ENCODE data around the gene CEACAM21.
"Not testable (repeated sequence)": the region's sequence is repeated elsewhere in the genome, so short reads cannot be mapped to it uniquely, and the experiment has no call there.

The CEACAM21 gene

GRCh38 chr19:41570179-41570578 lies 5.8 kb upstream of the CEACAM21 start:
- no peaks in the 10 kb centered on the region for H3K4me1 ChIP-seq (ENCODE audit: insufficient read depth, low read length)
- no peak overlapping the region for H3K9ac ChIP-seq (ENCODE audit: low read length)
- no peaks in the 10 kb centered on the region for H3K9me3 ChIP-seq (ENCODE audit: low read length)
- no peak overlapping the region for H3K4me3 ChIP-seq (ENCODE audit: low read depth in 1 of 2, low read length in 2 of 2)
- no peak overlapping the region for H3K27ac ChIP-seq (ENCODE audit: low read depth, low read length)
- no peaks in the 10 kb centered on the region for H3K36me3 ChIP-seq (ENCODE audit: insufficient read depth, low read length)
- peaks cover 14 to 28% of the 10 kb centered on the region in 2 donors for H3K27me3 ChIP-seq (ENCODE audit: control insufficient read depth in 1 of 2, insufficient read depth in 2 of 2, low read length in 2 of 2)

GRCh38 chr19:41570639-41571112 lies 5.3 kb upstream of the CEACAM21 start:
- H3K4me3 ChIP-seq (ENCODE audit: low read depth in 1 of 2, low read length in 2 of 2) = no peak overlapping the region
- H3K36me3 ChIP-seq (ENCODE audit: insufficient read depth, low read length) = no peaks in the 10 kb centered on the region
- H3K9me3 ChIP-seq (ENCODE audit: low read length) = no peaks in the 10 kb centered on the region
- no peaks in the 10 kb centered on the region for H3K4me1 ChIP-seq (ENCODE audit: insufficient read depth, low read length)
- no peak overlapping the region for H3K27ac ChIP-seq (ENCODE audit: low read depth, low read length)
- no peak overlapping the region for H3K9ac ChIP-seq (ENCODE audit: low read length)
- H3K27me3 ChIP-seq (ENCODE audit: control insufficient read depth in 1 of 2, insufficient read depth in 2 of 2, low read length in 2 of 2) = peaks cover 14 to 23% of the 10 kb centered on the region in 2 donors

GRCh38 chr19:41577144-41577830 lies 1.3 kb downstream of the CEACAM21 start:
- Histone ChIP-seq H3K27me3 (ENCODE audit: control insufficient read depth in 1 of 2, insufficient read depth in 2 of 2, low read length in 2 of 2) (peaks cover 0 to 5% of the 10 kb centered on the region in 2 donors), H3K36me3 (ENCODE audit: insufficient read depth, low read length) (no peaks in the 10 kb centered on the region), H3K4me3 (ENCODE audit: low read depth in 1 of 2, low read length in 2 of 2) (no peak overlapping the region), H3K4me1 (ENCODE audit: insufficient read depth, low read length) (no peaks in the 10 kb centered on the region), H3K9ac (ENCODE audit: low read length) (no peak overlapping the region), H3K27ac (ENCODE audit: low read depth, low read length) (no peak overlapping the region), H3K9me3 (ENCODE audit: low read length) (no peaks in the 10 kb centered on the region)

- H3K4me3 ChIP-seq (ENCODE audit: low read depth in 1 of 2, low read length in 2 of 2) = no peak overlapping the region
- no peaks in the 10 kb centered on the region for H3K27me3 ChIP-seq (ENCODE audit: control insufficient read depth in 1 of 2, insufficient read depth in 2 of 2, low read length in 2 of 2)
- H3K9me3 ChIP-seq (ENCODE audit: low read length) = no peaks in the 10 kb centered on the region
Observed at GRCh38 chr19:41577833-41578232, 1.9 kb downstream of the CEACAM21 start.

GRCh38 chr19:41578886-41579285 lies 2.9 kb downstream of the CEACAM21 start:
- Histone ChIP-seq H3K4me3 (ENCODE audit: low read depth in 1 of 2, low read length in 2 of 2) (no peak overlapping the region), H3K4me1 (ENCODE audit: insufficient read depth, low read length) (no peaks in the 10 kb centered on the region), H3K27me3 (ENCODE audit: control insufficient read depth in 1 of 2, insufficient read depth in 2 of 2, low read length in 2 of 2) (no peaks in the 10 kb centered on the region)

More at GRCh38 chr19:41577833-41578232, 1.9 kb downstream of the CEACAM21 start:
- Histone ChIP-seq H3K9ac (ENCODE audit: low read length) (no peak overlapping the region), H3K27ac (ENCODE audit: low read depth, low read length) (no peak overlapping the region), H3K36me3 (ENCODE audit: insufficient read depth, low read length) (no peaks in the 10 kb centered on the region), H3K4me1 (ENCODE audit: insufficient read depth, low read length) (no peaks in the 10 kb centered on the region)

GRCh38 chr19:41581068-41581467 lies 5.1 kb downstream of the CEACAM21 start:
- H3K36me3 ChIP-seq (ENCODE audit: insufficient read depth, low read length); H3K9me3 ChIP-seq (ENCODE audit: low read length); H3K27ac ChIP-seq (ENCODE audit: low read depth, low read length); H3K4me1 ChIP-seq (ENCODE audit: insufficient read depth, low read length); H3K4me3 ChIP-seq (ENCODE audit: low read depth in 1 of 2, low read length in 2 of 2); H3K27me3 ChIP-seq (ENCODE audit: control insufficient read depth in 1 of 2, insufficient read depth in 2 of 2, low read length in 2 of 2); H3K9ac ChIP-seq (ENCODE audit: low read length): not testable (repeated sequence)

More at GRCh38 chr19:41578886-41579285, 2.9 kb downstream of the CEACAM21 start:
- H3K36me3 ChIP-seq (ENCODE audit: insufficient read depth, low read length) = no peaks in the 10 kb centered on the region
- no peak overlapping the region for H3K27ac ChIP-seq (ENCODE audit: low read depth, low read length)
- no peaks in the 10 kb centered on the region for H3K9me3 ChIP-seq (ENCODE audit: low read length)
- no peak overlapping the region for H3K9ac ChIP-seq (ENCODE audit: low read length)

GRCh38 chr19:41582577-41583182 lies 6.7 kb downstream of the CEACAM21 start:
- not testable (repeated sequence) for H3K9ac ChIP-seq (ENCODE audit: low read length); H3K27me3 ChIP-seq (ENCODE audit: control insufficient read depth in 1 of 2, insufficient read depth in 2 of 2, low read length in 2 of 2); H3K36me3 ChIP-seq (ENCODE audit: insufficient read depth, low read length); H3K4me3 ChIP-seq (ENCODE audit: low read depth in 1 of 2, low read length in 2 of 2); H3K27ac ChIP-seq (ENCODE audit: low read depth, low read length); H3K4me1 ChIP-seq (ENCODE audit: insufficient read depth, low read length); H3K9me3 ChIP-seq (ENCODE audit: low read length)

GRCh38 chr19:41584260-41584810 lies 8.4 kb downstream of the CEACAM21 start:
- Histone ChIP-seq H3K27ac (ENCODE audit: low read depth, low read length) (no peak overlapping the region), H3K9me3 (ENCODE audit: low read length) (no peaks in the 10 kb centered on the region), H3K9ac (ENCODE audit: low read length) (no peak overlapping the region), H3K27me3 (ENCODE audit: control insufficient read depth in 1 of 2, insufficient read depth in 2 of 2, low read length in 2 of 2) (no peaks in the 10 kb centered on the region), H3K36me3 (ENCODE audit: insufficient read depth, low read length) (no peaks in the 10 kb centered on the region), H3K4me3 (ENCODE audit: low read depth in 1 of 2, low read length in 2 of 2) (no peak overlapping the region), H3K4me1 (ENCODE audit: insufficient read depth, low read length) (no peaks in the 10 kb centered on the region)

- no peaks in the 10 kb centered on the region for H3K36me3 ChIP-seq (ENCODE audit: insufficient read depth, low read length)
- no peaks in the 10 kb centered on the region for H3K27me3 ChIP-seq (ENCODE audit: control insufficient read depth in 1 of 2, insufficient read depth in 2 of 2, low read length in 2 of 2)
- H3K4me3 ChIP-seq (ENCODE audit: low read depth in 1 of 2, low read length in 2 of 2) = no peak overlapping the region
- no peak overlapping the region for H3K27ac ChIP-seq (ENCODE audit: low read depth, low read length)
- H3K4me1 ChIP-seq (ENCODE audit: insufficient read depth, low read length) = no peaks in the 10 kb centered on the region
- no peaks in the 10 kb centered on the region for H3K9me3 ChIP-seq (ENCODE audit: low read length)
- no peak overlapping the region for H3K9ac ChIP-seq (ENCODE audit: low read length)
Observed at GRCh38 chr19:41584931-41585330, 9.0 kb downstream of the CEACAM21 start.

- H3K4me1 ChIP-seq (ENCODE audit: insufficient read depth, low read length) = no peaks in the 10 kb centered on the region
Observed at GRCh38 chr19:41586064-41586463, 10.1 kb downstream of the CEACAM21 start.

GRCh38 chr19:41587101-41587837 lies 11.3 kb downstream of the CEACAM21 start:
- H3K36me3 ChIP-seq (ENCODE audit: insufficient read depth, low read length) = no peaks in the 10 kb centered on the region
- H3K4me1 ChIP-seq (ENCODE audit: insufficient read depth, low read length) = no peaks in the 10 kb centered on the region
- no peaks in the 10 kb centered on the region for H3K9me3 ChIP-seq (ENCODE audit: low read length)
- no peak overlapping the region for H3K9ac ChIP-seq (ENCODE audit: low read length)
- H3K27me3 ChIP-seq (ENCODE audit: control insufficient read depth in 1 of 2, insufficient read depth in 2 of 2, low read length in 2 of 2) = peaks cover 0 to 5% of the 10 kb centered on the region in 2 donors
- no peak overlapping the region for H3K4me3 ChIP-seq (ENCODE audit: low read depth in 1 of 2, low read length in 2 of 2)
- no peak overlapping the region for H3K27ac ChIP-seq (ENCODE audit: low read depth, low read length)

More at GRCh38 chr19:41586064-41586463, 10.1 kb downstream of the CEACAM21 start:
- H3K9ac ChIP-seq (ENCODE audit: low read length) = no peak overlapping the region
- H3K9me3 ChIP-seq (ENCODE audit: low read length) = no peaks in the 10 kb centered on the region
- no peak overlapping the region for H3K27ac ChIP-seq (ENCODE audit: low read depth, low read length)
- no peaks in the 10 kb centered on the region for H3K27me3 ChIP-seq (ENCODE audit: control insufficient read depth in 1 of 2, insufficient read depth in 2 of 2, low read length in 2 of 2)
- no peaks in the 10 kb centered on the region for H3K36me3 ChIP-seq (ENCODE audit: insufficient read depth, low read length)
- H3K4me3 ChIP-seq (ENCODE audit: low read depth in 1 of 2, low read length in 2 of 2) = no peak overlapping the region
